Measurements from ENCODE around the gene ADAM8.

GRCh38 chr10:133311570-133311969 lies 34.9 kb upstream of the ADAM8 start:
- TF ChIP-seq CTCF (conservative IDR thresholded peaks at IDR 0.05 in 1 of 2, IDR thresholded peaks at IDR 0.05 in 1 of 2; ENCODE audit: low read depth in 1 of 2, low read length in 2 of 2) (no peak), EZH2 (IDR thresholded peaks at IDR 0.05; ENCODE audit: low read length, missing control alignments) (no peak)
